H9 (cell line): ENCODE measurements around the gene KLHDC8A. TPM values are rescaled to one million over a fixed set of nuclear protein-coding genes. Genes with fewer than 3 reads are reported as not detected.

Experiments used
- DNase-seq: peaks from one replicate; pipeline ENCODE4 v3.0.0-alpha.2; 2017
- H2AFZ ChIP-seq: one replicate; pipeline ENCODE4 v1.6.1; 2013; ENCODE audit warnings: mild to moderate bottlenecking, low read length, control low read depth, moderate library complexity
- H2AK5ac ChIP-seq: 2 replicates; pipeline ENCODE4 v1.6.1; 2013; ENCODE audit warnings: low read length, control low read depth, mixed read lengths; ENCODE audit not compliant: insufficient read length
- H2BK120ac ChIP-seq: one replicate; pipeline ENCODE4 v1.6.1; 2013; ENCODE audit warnings: low read depth, mild to moderate bottlenecking, low read length, control low read depth, inconsistent platforms; ENCODE audit not compliant: poor library complexity, severe bottlenecking
- H2BK12ac ChIP-seq: 2 replicates; pipeline ENCODE4 v1.6.1; 2013; ENCODE audit warnings: low read length, control low read depth, mixed read lengths, low read depth; ENCODE audit not compliant: insufficient read length
- H2BK15ac ChIP-seq: 2 replicates; pipeline ENCODE4 v1.6.1; 2013; ENCODE audit warnings: low read depth, low read length, control low read depth
- H2BK20ac ChIP-seq: one replicate; pipeline ENCODE4 v1.6.1; 2013; ENCODE audit warnings: low read depth, mild to moderate bottlenecking, low read length, control low read depth, inconsistent platforms; ENCODE audit not compliant: poor library complexity, severe bottlenecking
- H2BK5ac ChIP-seq: 2 replicates; pipeline ENCODE4 v1.6.1; 2013; ENCODE audit warnings: low read length, control low read depth, mixed read lengths; ENCODE audit not compliant: insufficient read length
- H3K14ac ChIP-seq: 2 replicates; pipeline ENCODE4 v1.6.1; 2013; ENCODE audit warnings: low read length, control low read depth; ENCODE audit not compliant: insufficient read depth
- H3K18ac ChIP-seq: 2 replicates; pipeline ENCODE4 v1.6.1; 2013; ENCODE audit warnings: low read depth, mild to moderate bottlenecking, mixed read lengths, low read length, control low read depth; ENCODE audit not compliant: insufficient read length
- H3K23ac ChIP-seq: 2 replicates; pipeline ENCODE4 v1.6.1; 2013; ENCODE audit warnings: low read length, control low read depth, mixed read lengths, low read depth; ENCODE audit not compliant: insufficient read length
- H3K23me2 ChIP-seq: 2 replicates; pipeline ENCODE4 v1.6.1; 2013; ENCODE audit warnings: low read depth, mild to moderate bottlenecking, mixed read lengths, low read length, control low read depth; ENCODE audit not compliant: insufficient read length, poor library complexity, severe bottlenecking
- H3K27ac ChIP-seq: 2 replicates; pipeline ENCODE4 v1.5.1; 2013; ENCODE audit warnings: low read length, control low read depth, mixed read lengths, low read depth; ENCODE audit not compliant: insufficient read length
- H3K27me3 ChIP-seq: 2 replicates; pipeline ENCODE4 v1.6.1; 2013; ENCODE audit warnings: low read length, control low read depth, inconsistent platforms; ENCODE audit not compliant: insufficient read depth
- H3K4ac ChIP-seq: 2 replicates; pipeline ENCODE4 v1.6.1; 2013; ENCODE audit warnings: low read depth, mild to moderate bottlenecking, control low read depth, inconsistent platforms, low read length, moderate library complexity
- H3K4me1 ChIP-seq: 2 replicates; pipeline ENCODE4 v1.6.1; 2013; ENCODE audit warnings: low read length, control low read depth, inconsistent platforms; ENCODE audit not compliant: insufficient read depth
- H3K4me2 ChIP-seq: 2 replicates; pipeline ENCODE4 v1.6.1; 2013; ENCODE audit warnings: low read length, control low read depth, mixed read lengths; ENCODE audit not compliant: insufficient read length, insufficient read depth
- H3K56ac ChIP-seq: 2 replicates; pipeline ENCODE4 v1.6.1; 2013; ENCODE audit warnings: low read depth, mild to moderate bottlenecking, mixed read lengths, low read length, control low read depth; ENCODE audit not compliant: insufficient read length
- H3K79me1 ChIP-seq: 2 replicates; pipeline ENCODE4 v1.6.1; 2013; ENCODE audit warnings: low read depth, mild to moderate bottlenecking, moderate library complexity, low read length, control low read depth, inconsistent platforms; ENCODE audit not compliant: insufficient read depth, poor library complexity, severe bottlenecking
- H3K79me2 ChIP-seq: 2 replicates; pipeline ENCODE4 v1.6.1; 2013; ENCODE audit warnings: low read length, control low read depth, inconsistent platforms; ENCODE audit not compliant: insufficient read depth
- H3K9ac ChIP-seq: 2 replicates; pipeline ENCODE4 v1.6.1; 2013; ENCODE audit warnings: low read length, control low read depth, mixed read lengths; ENCODE audit not compliant: insufficient read length; ENCODE audit errors: extremely low read depth
- H3K9me3 ChIP-seq: one replicate; pipeline ENCODE4 v1.6.1; 2013; ENCODE audit warnings: low read depth, low read length, inconsistent platforms; ENCODE audit not compliant: control insufficient read depth
- H3T11ph ChIP-seq: one replicate; pipeline ENCODE4 v1.6.1; 2013; ENCODE audit warnings: mild to moderate bottlenecking, low read length, control low read depth, inconsistent platforms
- H4K20me1 ChIP-seq: one replicate; pipeline ENCODE4 v1.6.1; 2013; ENCODE audit not compliant: control insufficient read depth, insufficient read length, insufficient read depth
- H4K5ac ChIP-seq: 2 replicates; pipeline ENCODE4 v1.6.1; 2013; ENCODE audit warnings: low read depth, mild to moderate bottlenecking, mixed read lengths, low read length, control low read depth; ENCODE audit not compliant: insufficient read length
- H4K8ac ChIP-seq: replicated peaks from 2 replicates; pipeline ENCODE4 v1.6.1; 2013; ENCODE audit warnings: low read length, control low read depth, mixed read lengths, low read depth; ENCODE audit not compliant: insufficient read length
- H4K91ac ChIP-seq: 2 replicates; pipeline ENCODE4 v1.6.1; 2013; ENCODE audit warnings: low read depth, mild to moderate bottlenecking, moderate library complexity, mixed read lengths, low read length, control low read depth; ENCODE audit not compliant: insufficient read length
- H3K27ac Mint-ChIP-seq, 3 experiments: 2 replicates in 2 of 3; 3 replicates in 1 of 3; pipeline ENCODE4 v1.8.0; 2020 to 2021; ENCODE audit warnings: mixed read lengths in 3 of 3, mild to moderate bottlenecking in 1 of 3, moderate library complexity in 1 of 3
- H3K27me3 Mint-ChIP-seq: 2 replicates; pipeline ENCODE4 v1.8.0; 2021; ENCODE audit warnings: low read depth, mild to moderate bottlenecking, moderate library complexity, mixed read lengths
- H3K36me3 Mint-ChIP-seq, 3 experiments: 2 replicates in 2 of 3; 3 replicates in 1 of 3; pipeline ENCODE4 v1.8.0; 2020 to 2021; ENCODE audit warnings: low read depth in 3 of 3, mixed read lengths in 3 of 3; ENCODE audit not compliant: insufficient read depth in 1 of 3
- H3K4me1 Mint-ChIP-seq, 2 experiments: 2 replicates each; pipeline ENCODE4 v1.8.0; 2020; ENCODE audit warnings: mixed read lengths in 2 of 2
- H3K4me3 Mint-ChIP-seq, 2 experiments: 2 replicates in 1 of 2; 3 replicates in 1 of 2; pipeline ENCODE4 v1.8.0; 2020 to 2021; ENCODE audit warnings: mild to moderate bottlenecking in 2 of 2, mixed read lengths in 2 of 2, moderate library complexity in 1 of 2
- H3K9me3 Mint-ChIP-seq, 2 experiments: 2 replicates in 1 of 2; 3 replicates in 1 of 2; pipeline ENCODE4 v1.8.0; 2020; ENCODE audit warnings: mild to moderate bottlenecking in 2 of 2, mixed read lengths in 2 of 2, moderate library complexity in 1 of 2
- WGBS: extraction: QIAGEN DNeasy Blood & Tissue Kit; methylation state at CpG from one replicate; pipeline ENCODE4 v1.1.7; 2013; ENCODE audit warnings: missing lambda C conversion rate, low lambda C conversion rate, mixed read lengths; ENCODE audit not compliant: insufficient read length; ENCODE audit errors: extremely low coverage; 5-methylcytosine and 5-hydroxymethylcytosine counted together
- total RNA-seq: library from RNA; stranded (reverse); gene quantifications from 2 replicates; pipeline ENCODE4 v1.2.1, GENCODE V29; 2021
- TF ChIP-seq, protein P1 (sequence below): fragments of 200-600 bp; sonication (generic); conservative IDR thresholded peaks from 3 replicates; pipeline ENCODE4 v1.8.0; 2021; ENCODE audit warnings: antibody characterized with exemption, mild to moderate bottlenecking

Gene KLHDC8A
- total RNA-seq, 1 experiment from 2014 or later, result 0.96 TPM

DNA sequence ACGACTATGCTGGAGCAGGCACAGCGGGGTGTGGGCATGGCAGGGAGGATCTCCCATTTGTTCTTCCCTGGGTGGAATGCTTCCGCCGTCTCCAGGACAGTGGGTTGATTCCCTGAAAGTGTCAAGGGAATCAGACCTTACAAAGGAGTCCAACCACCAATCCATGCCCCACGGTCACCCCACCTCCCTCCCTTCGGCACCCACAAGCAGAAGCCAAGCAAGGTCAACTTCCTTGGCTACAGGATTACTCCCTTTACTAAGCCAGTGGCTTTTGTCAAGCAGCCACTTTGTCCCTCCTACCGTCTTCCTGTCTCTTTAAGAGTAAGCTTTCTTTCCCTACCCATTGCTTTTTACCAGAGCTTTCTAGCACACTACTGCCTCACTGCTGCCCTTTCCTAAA lies 19.2 kb downstream of the KLHDC8A start:
- no peaks in the 10 kb centered on the region for H3K9me3 Mint-ChIP-seq
- no peak overlapping the region for H3K27ac Mint-ChIP-seq
- Histone ChIP-seq H4K5ac (no peak overlapping the region), H3K27me3 (peaks cover 4% of the 10 kb centered on the region; the same call in 1 of the 2 replicates), H3K23me2 (no peaks in the 10 kb centered on the region), H3K79me2 (no peaks in the 10 kb centered on the region), H3K4me1 (peaks cover 9% of the 10 kb centered on the region), H3K79me1 (no peaks in the 10 kb centered on the region), H2BK15ac (no peak overlapping the region), H2BK120ac (no peak overlapping the region), H4K20me1 (no peaks in the 10 kb centered on the region), H4K8ac (no peak overlapping the region), H3K56ac (no peak overlapping the region), H2AFZ (no peak overlapping the region), H2BK5ac (no peak overlapping the region), H3K14ac (no peak overlapping the region), H3K9me3 (no peaks in the 10 kb centered on the region), H2BK20ac (no peak overlapping the region), H3K27ac (no peak overlapping the region), H2BK12ac (no peak overlapping the region), H3K18ac (no peak overlapping the region), H4K91ac (no peak overlapping the region), H3K9ac (no peak overlapping the region), H3K4ac (no peak overlapping the region), H3T11ph (no peak overlapping the region), H2AK5ac (no peak overlapping the region), H3K23ac (no peak overlapping the region), H3K4me2 (no peak overlapping the region)
- no peak for DNase-seq
- peaks cover 28 to 32% of the 10 kb centered on the region in 2 experiments for H3K4me1 Mint-ChIP-seq
- peaks cover 38% of the 10 kb centered on the region for H3K27me3 Mint-ChIP-seq
- TF ChIP-seq, protein P1, sequence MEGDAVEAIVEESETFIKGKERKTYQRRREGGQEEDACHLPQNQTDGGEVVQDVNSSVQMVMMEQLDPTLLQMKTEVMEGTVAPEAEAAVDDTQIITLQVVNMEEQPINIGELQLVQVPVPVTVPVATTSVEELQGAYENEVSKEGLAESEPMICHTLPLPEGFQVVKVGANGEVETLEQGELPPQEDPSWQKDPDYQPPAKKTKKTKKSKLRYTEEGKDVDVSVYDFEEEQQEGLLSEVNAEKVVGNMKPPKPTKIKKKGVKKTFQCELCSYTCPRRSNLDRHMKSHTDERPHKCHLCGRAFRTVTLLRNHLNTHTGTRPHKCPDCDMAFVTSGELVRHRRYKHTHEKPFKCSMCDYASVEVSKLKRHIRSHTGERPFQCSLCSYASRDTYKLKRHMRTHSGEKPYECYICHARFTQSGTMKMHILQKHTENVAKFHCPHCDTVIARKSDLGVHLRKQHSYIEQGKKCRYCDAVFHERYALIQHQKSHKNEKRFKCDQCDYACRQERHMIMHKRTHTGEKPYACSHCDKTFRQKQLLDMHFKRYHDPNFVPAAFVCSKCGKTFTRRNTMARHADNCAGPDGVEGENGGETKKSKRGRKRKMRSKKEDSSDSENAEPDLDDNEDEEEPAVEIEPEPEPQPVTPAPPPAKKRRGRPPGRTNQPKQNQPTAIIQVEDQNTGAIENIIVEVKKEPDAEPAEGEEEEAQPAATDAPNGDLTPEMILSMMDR, result no peak
- no peaks in the 10 kb centered on the region for H3K36me3 Mint-ChIP-seq
- no peak overlapping the region for H3K4me3 Mint-ChIP-seq
- no CpG with 5 or more reads among the region's 7 CpGs for WGBS
